ENCODE measurements around the gene ODC1.

- TF ChIP-seq YY1 (IDR thresholded peaks at IDR 0.05; ENCODE audit: low read depth): no peak
- TF ChIP-seq TAF1 (IDR thresholded peaks at IDR 0.05; ENCODE audit: low read depth): no peak
- TF ChIP-seq CEBPB (IDR thresholded peaks at IDR 0.05): no peak
- TF ChIP-seq REST (IDR thresholded peaks at IDR 0.05; ENCODE audit: low read depth): no peak
- TF ChIP-seq TCF12 (IDR thresholded peaks at IDR 0.05; ENCODE audit: low read depth): no peak
- TF ChIP-seq MAX (IDR thresholded peaks at IDR 0.05): no peak
- TF ChIP-seq CREB1 (IDR thresholded peaks at IDR 0.05; ENCODE audit: low read depth): no peak
- no peak for TF ChIP-seq EGR1 (IDR thresholded peaks at IDR 0.05)
- TF ChIP-seq USF1 (IDR thresholded peaks at IDR 0.05): no peak
These were observed 13.0 kb downstream of the ODC1 start for GRCh38 chr2:10434886-10435819.

Measured in Ishikawa (cell line).